ENCODE results near the gene FGR.

FGR gene

GRCh38 chr1:27574871-27575831 lies 59.8 kb downstream of the FGR start:
- H3K27me3 Mint-ChIP-seq (ENCODE audit: low read depth, poor library complexity) = no peaks in the 10 kb centered on the region
- H3K4me3 Mint-ChIP-seq = peak overlapping the region; percentile 68
- H3K4me1 Mint-ChIP-seq = peaks cover 74% of the 10 kb centered on the region
- no peaks in the 10 kb centered on the region for H3K36me3 Mint-ChIP-seq (ENCODE audit: low read depth)
- TF ChIP-seq CTCF (IDR thresholded peaks at IDR 0.05) = peak; percentile 39
- DNase-seq = peak; percentile 81
- H3K9me3 Mint-ChIP-seq = no peaks in the 10 kb centered on the region
- peak overlapping the region; percentile 99 for H3K27ac Mint-ChIP-seq

- no peaks in the 10 kb centered on the region for H3K9me3 Mint-ChIP-seq
- no peaks in the 10 kb centered on the region for H3K36me3 Mint-ChIP-seq (ENCODE audit: low read depth)
- DNase-seq = no peak
- H3K27me3 Mint-ChIP-seq (ENCODE audit: low read depth, poor library complexity) = no peaks in the 10 kb centered on the region
- H3K4me1 Mint-ChIP-seq = peaks cover 74% of the 10 kb centered on the region
- peak overlapping the region; percentile 68 for H3K4me3 Mint-ChIP-seq
- no peak for TF ChIP-seq CTCF (IDR thresholded peaks at IDR 0.05)
- peak overlapping the region; percentile 99 for H3K27ac Mint-ChIP-seq
These were observed 60.8 kb downstream of the FGR start for GRCh38 chr1:27574001-27574781.

GRCh38 chr1:27572679-27573426 lies 62.1 kb downstream of the FGR start:
- Mint-ChIP-seq H3K4me1 (peaks cover 82% of the 10 kb centered on the region), H3K36me3 (ENCODE audit: low read depth) (no peaks in the 10 kb centered on the region), H3K9me3 (no peaks in the 10 kb centered on the region), H3K4me3 (peak overlapping the region; percentile 77), H3K27me3 (ENCODE audit: low read depth, poor library complexity) (no peaks in the 10 kb centered on the region), H3K27ac (peak overlapping the region; percentile 99)
- TF ChIP-seq CTCF (IDR thresholded peaks at IDR 0.05) = no peak
- DNase-seq = peak; percentile 65

GRCh38 chr1:27572019-27572678 lies 62.8 kb downstream of the FGR start:
- H3K36me3 Mint-ChIP-seq (ENCODE audit: low read depth) = no peaks in the 10 kb centered on the region
- H3K4me1 Mint-ChIP-seq = peaks cover 86% of the 10 kb centered on the region
- H3K27me3 Mint-ChIP-seq (ENCODE audit: low read depth, poor library complexity) = no peaks in the 10 kb centered on the region
- no peak for TF ChIP-seq CTCF (IDR thresholded peaks at IDR 0.05)
- H3K4me3 Mint-ChIP-seq = peak overlapping the region; percentile 77
- DNase-seq = peak; percentile 42
- H3K27ac Mint-ChIP-seq = peak overlapping the region; percentile 99
- H3K9me3 Mint-ChIP-seq = no peaks in the 10 kb centered on the region

- peak; percentile 55 for DNase-seq
- Mint-ChIP-seq H3K4me1 (peaks cover 86% of the 10 kb centered on the region), H3K27ac (peak overlapping the region; percentile 99), H3K36me3 (ENCODE audit: low read depth) (no peaks in the 10 kb centered on the region), H3K4me3 (peak overlapping the region; percentile 85), H3K9me3 (no peaks in the 10 kb centered on the region), H3K27me3 (ENCODE audit: low read depth, poor library complexity) (no peaks in the 10 kb centered on the region)
- TF ChIP-seq CTCF (IDR thresholded peaks at IDR 0.05) = no peak
These were observed 63.5 kb downstream of the FGR start for GRCh38 chr1:27571439-27572018.
